ENCODE results near the gene RCCD1.

RCCD1 gene

DNA sequence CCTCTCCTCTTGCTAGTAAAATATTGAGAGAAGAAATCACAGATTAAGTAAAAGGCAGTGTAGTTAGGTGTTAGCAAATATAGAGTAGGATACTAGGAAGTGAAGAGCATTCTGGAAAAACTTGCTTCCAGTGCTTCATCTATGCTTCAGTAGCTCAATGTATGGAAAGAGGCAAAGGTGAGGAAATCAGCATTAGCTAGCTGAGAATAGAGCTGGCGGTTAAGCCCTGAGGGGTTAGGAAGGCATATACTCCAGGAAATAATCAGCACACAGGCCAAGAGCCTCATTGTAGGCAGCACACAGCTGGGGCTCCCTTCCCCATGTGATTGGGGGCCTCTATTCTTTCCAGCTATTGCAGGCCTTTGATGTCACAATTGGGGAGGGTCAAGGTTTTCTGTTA is 13.8 kb downstream of the RCCD1 start:
- DNase-seq: no peak

- no peak for DNase-seq
Measured at GRCh38 chr15:90970274-90970673, 15.6 kb downstream of the RCCD1 start.

- no peak for DNase-seq
Measured at GRCh38 chr15:90972133-90972532, 17.4 kb downstream of the RCCD1 start.

DNA sequence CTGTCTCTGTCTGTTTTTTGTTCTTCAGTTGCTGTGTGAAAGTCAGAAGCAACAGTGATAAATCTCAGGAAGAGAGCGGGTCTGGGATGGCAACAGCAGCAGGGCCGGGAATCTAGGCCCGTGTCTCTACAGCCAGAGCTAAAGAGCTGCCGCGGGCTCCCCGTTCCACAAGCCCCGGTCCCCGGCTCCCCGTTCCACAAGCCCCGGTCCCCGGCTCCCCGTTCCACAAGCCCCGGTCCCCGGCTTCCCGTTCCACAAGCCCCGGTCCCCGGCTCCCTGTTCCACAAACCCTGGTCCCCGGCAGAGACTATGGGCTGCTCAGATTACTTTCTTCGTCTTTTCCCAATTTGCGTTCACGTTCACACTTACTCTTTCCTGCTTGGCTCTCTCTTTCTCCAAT is 19.5 kb downstream of the RCCD1 start:
- no peak for DNase-seq

GRCh38 chr15:90979582-90979981 is 24.9 kb downstream of the RCCD1 start:
- no peak for DNase-seq

DNA sequence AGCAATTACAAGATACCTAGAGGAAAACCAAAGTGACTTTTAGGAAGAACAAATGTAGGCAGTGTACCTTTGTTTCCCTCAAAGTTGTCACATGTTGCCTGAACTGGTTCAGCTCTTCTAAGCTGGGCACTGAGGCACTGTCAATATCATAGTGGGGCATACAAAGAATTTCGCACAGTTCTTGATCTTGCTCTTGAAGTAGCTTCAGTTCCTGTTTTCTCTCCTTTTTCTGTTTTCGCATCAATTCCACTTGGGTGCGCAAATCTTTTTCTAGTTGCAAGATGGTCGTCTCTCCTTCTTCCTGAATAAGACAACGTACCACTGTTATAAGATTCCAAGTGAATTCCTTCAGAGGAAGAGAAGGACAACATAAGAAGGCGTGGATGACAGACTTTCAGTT is 27.0 kb downstream of the RCCD1 start:
- DNase-seq: no peak

DNA sequence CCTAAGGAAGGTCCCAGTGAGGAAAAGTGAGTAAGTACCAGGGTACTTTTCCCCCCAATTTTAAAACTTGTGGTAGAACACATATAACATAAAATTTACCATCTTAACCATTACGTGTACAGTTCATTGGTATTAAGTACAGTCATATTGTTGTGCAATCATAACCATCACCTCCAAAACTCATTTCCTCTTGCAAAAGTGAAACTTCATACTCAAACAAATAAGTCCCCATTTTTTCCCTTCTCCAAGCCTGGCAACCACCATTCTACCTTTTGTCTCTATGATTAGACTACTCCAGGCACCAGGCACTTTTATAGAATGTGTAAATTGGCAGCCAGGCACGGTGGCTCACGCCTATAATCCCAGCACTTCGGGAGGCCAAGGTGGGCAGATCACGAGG is 27.5 kb downstream of the RCCD1 start:
- DNase-seq: no peak

- no peak for DNase-seq
Measured at GRCh38 chr15:90986790-90987507, 32.3 kb downstream of the RCCD1 start.

- no peak for DNase-seq
Measured at GRCh38 chr15:90987561-90988141, 33.0 kb downstream of the RCCD1 start.

GRCh38 chr15:90988296-90988695 is 33.6 kb downstream of the RCCD1 start:
- DNase-seq: no peak

- no peak for DNase-seq
Measured at GRCh38 chr15:90989040-90989768, 34.5 kb downstream of the RCCD1 start.

GRCh38 chr15:90990446-90990845 is 35.8 kb downstream of the RCCD1 start:
- no peak for DNase-seq

DNA sequence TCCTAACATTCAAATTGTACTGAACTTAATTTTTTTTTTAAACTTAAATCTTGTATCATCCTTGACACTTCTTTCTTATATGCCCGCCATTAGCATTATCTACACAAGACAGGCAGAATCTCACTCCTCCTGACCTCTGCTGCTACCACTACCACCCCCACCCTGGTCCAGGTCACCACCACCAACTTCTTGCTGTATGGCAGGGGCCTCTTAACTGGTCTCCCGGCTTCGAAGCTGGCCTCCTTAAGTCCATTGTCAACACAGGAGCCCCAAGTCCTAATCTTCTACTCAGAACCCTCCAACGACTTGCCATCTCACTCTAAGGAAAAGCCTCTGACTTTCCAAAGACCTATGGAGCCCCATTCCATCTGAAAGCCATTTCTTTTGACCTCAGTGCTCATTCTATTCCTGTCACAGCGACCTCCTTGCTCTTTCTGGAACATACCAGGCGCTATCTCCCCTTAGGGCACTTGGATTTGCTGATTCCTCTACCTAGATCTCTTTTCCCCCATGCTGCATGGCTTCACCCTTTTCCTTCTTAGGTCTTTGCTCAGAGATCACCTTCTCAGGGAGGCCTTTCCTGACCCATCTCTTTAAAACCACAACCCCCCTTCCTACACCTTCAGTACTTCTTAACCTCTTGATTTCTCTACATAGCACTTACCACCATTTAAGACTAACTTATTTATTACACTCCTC is 37.1 kb downstream of the RCCD1 start:
- no peak for DNase-seq

DNA sequence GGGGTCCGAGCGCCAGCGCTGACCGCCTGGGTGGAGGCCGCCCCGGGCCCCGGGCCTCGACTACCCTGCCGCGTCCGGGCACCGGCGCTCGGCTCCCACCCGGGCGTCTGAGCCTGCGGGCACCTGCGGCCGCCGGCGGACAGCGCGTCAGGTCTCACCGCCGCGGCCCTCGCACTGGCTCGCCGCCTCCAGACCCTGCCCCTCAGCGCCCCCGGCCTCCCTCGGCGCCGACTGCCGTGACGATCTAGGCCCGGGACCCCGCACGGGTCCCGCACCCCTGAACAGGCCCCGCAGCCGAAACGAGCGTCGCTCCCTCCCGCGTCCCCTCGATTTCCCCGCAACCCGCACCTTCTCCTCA is 39.4 kb downstream of the RCCD1 start:
- DNase-seq: peak; percentile 6

GRCh38 chr15:90994417-90995311 is 40.0 kb downstream of the RCCD1 start, which contains the start of gene PRC1:
PRC1 (minus strand) TSS chr15:90994535; CDS start chr15:90994417, 118 bp downstream.
- DNase-seq: peak; percentile 97

DNA sequence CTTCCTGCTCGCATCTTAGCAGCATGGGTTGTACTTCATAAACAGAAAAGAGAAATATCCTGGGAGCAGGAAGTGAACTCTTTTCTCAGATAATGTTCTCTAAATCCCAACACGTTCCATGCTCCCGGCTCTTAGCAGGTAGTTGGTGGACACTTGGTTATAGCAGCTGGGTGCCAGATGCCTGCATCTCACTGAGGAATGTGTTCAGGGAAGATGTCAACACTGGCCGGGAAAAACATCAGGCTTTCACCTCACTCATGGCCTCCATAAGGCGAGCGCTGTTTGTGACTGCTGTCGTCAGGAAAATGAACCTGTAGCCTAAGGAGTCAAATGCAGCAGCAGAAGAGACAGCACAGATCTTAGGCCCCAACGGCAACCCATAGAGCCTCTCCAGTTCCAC is 44.1 kb downstream of the RCCD1 start:
- DNase-seq: no peak

GRCh38 chr15:91001209-91001608 is 46.5 kb downstream of the RCCD1 start:
- DNase-seq: no peak

GRCh38 chr15:91007266-91007665 is 52.6 kb downstream of the RCCD1 start:
- DNase-seq: no peak

Data from stimulated activated CD4-positive, alpha-beta T cell treated with anti-CD3 and anti-CD28 coated beads, Interleukin-12 subunit alpha, Interleukin-12 subunit beta, amount 100 ng/mL, for 4 hours (primary cell).